HG02623 (cell line): ENCODE measurements around the gene EPHA2.

ENCODE experiments used
- ATAC-seq: cut with Tn5 transposase; IDR thresholded peaks from one replicate; pipeline ENCODE4 v1.9.1; 2021; ENCODE audit warnings: moderate library complexity; ENCODE audit not compliant: unreplicated experiment

EPHA2 gene

GRCh38 chr1:16099412-16099811 lies 56.5 kb downstream of the EPHA2 start:
- no peak for ATAC-seq

- ATAC-seq: no peak
These were observed 60.4 kb downstream of the EPHA2 start for GRCh38 chr1:16095447-16095846.

- no peak for ATAC-seq
These were observed 61.3 kb downstream of the EPHA2 start for GRCh38 chr1:16094453-16095158.

GRCh38 chr1:16093611-16094010 lies 62.3 kb downstream of the EPHA2 start:
- no peak for ATAC-seq

GRCh38 chr1:16092923-16093511 lies 62.9 kb downstream of the EPHA2 start:
- no peak for ATAC-seq

- no peak for ATAC-seq
These were observed 63.6 kb downstream of the EPHA2 start for GRCh38 chr1:16092097-16092922.

- no peak for ATAC-seq
These were observed 64.6 kb downstream of the EPHA2 start for GRCh38 chr1:16091296-16091695.

GRCh38 chr1:16090076-16090826 lies 65.6 kb downstream of the EPHA2 start:
- ATAC-seq: no peak

- ATAC-seq: no peak
These were observed 66.9 kb downstream of the EPHA2 start for GRCh38 chr1:16088996-16089395.

- no peak for ATAC-seq
These were observed 67.4 kb downstream of the EPHA2 start for GRCh38 chr1:16088351-16088911.

GRCh38 chr1:16087733-16088132 lies 68.1 kb downstream of the EPHA2 start:
- no peak for ATAC-seq

- no peak for ATAC-seq
These were observed 70.3 kb downstream of the EPHA2 start for GRCh38 chr1:16085522-16085921.

- no peak for ATAC-seq
These were observed 72.4 kb downstream of the EPHA2 start for GRCh38 chr1:16083486-16083885.

GRCh38 chr1:16082283-16083038 lies 73.4 kb downstream of the EPHA2 start:
- ATAC-seq: no peak

- ATAC-seq: no peak
These were observed 74.2 kb downstream of the EPHA2 start for GRCh38 chr1:16081636-16082035.

GRCh38 chr1:16080422-16081150 lies 75.3 kb downstream of the EPHA2 start:
- ATAC-seq: no peak

- ATAC-seq: peak; percentile 35
These were observed 76.8 kb downstream of the EPHA2 start for GRCh38 chr1:16078925-16079656.

- ATAC-seq: no peak
These were observed 78.2 kb downstream of the EPHA2 start for GRCh38 chr1:16077406-16078245.
